Eye (tissue), 1 donor: ENCODE data around the gene PPFIA1.

Experiments
- DNase-seq: peaks from one replicate; pipeline ENCODE4 v3.0.0-alpha.2; 2015

Gene PPFIA1

DNA sequence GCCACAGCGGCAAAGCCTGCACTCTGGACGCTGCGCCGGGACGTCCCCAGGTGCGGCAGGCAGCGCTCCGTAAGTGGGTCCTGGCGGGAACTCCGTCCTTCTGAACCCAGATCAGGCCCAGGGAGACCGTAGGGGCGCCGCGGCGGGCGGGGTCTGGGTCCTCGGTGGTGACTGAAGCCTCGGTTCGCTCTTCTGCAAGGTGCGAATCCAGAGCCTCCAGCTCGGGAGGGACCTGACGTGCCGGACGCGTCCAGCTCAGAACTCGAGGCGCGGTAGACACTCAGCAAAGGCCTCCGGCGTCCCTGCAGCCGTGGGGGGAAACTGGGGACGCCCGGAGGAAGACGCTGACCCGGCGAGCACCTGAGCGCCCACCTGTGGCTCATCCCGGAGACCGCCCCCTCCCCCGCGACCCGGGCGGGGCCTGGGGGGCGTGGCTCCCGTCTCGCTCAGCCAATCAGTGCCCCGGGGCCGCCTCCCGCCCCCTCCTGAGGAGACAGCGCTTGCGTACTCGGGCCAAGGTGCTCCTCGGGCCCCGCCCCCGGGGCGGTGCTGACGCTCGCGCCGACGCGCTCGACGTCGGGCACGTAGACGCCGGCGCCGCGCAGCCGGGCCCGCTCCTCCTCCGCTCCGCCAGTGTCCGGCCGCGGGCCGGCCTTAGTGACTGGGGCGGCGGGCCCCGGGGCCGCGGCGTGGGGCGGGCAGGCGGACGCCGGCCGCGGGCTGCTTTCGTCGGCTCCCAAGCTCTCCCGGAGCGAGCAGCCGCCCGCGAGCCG, at the start of gene PPFIA1:
Gene PPFIA1 (plus strand): TSS at position 587 of the 773 bp plus-strand sequence. CDS start 1,483 bp downstream, outside the sequence.
- peak; percentile 97 for DNase-seq

- DNase-seq: no peak
Measured at GRCh38 chr11:70220920-70221319, 49.6 kb upstream of the PPFIA1 start.

DNA sequence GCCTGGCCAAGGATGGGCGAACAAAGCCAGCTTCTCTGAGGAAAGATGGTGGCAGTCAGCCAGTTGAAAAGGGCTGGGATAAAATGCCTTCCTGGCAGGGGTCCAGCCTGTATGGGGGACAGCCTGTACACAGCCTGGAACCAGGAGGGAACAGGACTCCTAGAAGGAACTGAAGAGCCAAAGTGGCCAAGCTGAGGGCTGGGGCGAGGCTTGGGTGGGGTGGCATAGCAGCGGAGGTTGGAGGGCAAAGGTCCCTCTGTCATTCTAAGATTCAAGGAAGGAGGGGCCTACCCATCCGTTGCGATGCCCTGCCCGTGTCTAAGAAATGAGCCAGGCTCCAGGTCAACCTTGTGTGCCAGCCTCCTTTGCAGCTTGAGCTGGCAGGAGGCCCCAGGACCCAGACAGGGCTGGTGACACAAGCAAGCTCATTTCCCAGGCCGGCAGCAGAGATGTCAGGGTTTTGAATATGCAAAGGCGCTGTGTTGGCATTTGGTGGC, 44.8 kb upstream of the PPFIA1 start:
- no peak for DNase-seq

- no peak for DNase-seq
Measured at GRCh38 chr11:70226183-70226582, 44.3 kb upstream of the PPFIA1 start.

DNA sequence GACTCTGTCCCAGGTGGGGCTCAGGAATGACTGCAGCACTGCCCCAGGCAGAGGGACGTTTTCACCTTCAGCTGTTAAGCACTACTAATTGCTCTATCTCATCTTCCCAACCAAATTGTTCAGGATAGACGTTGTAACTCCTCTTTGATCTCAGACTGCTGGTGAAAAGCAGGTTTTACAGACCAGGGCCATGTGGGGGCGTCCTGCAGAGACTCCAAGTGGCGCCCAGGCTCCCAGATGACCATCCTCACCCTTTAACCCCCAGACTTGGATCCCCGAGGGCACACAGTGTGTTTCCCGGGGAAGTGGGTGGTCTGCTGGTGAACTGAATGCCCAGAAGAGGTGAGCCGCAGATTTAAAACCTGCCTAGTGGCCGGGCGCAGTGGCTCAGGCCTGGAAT, 43.5 kb upstream of the PPFIA1 start:
- no peak for DNase-seq

DNA sequence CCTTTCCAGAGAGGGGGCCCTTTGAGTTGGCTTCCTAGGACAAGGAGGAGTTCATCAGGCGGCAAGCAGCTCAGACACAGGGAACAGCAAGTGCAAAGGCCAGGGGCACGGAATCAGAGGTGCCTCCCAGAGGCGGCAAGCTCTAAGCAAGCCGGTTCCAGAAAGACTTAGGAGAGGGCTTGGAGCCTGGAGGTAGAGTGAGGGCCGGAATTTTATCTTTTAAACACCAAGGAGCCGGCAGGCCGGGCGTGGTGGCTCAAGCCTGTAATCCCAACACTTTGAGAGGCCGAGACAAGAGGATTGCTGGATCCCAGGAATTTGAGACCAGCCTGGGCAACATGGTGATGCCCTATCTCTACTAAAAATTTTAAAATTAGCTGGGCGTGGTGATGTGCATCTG, 40.8 kb upstream of the PPFIA1 start:
- DNase-seq: no peak

- DNase-seq: no peak
Measured at GRCh38 chr11:70230151-70230839, 40.2 kb upstream of the PPFIA1 start.

- DNase-seq: no peak
Measured at GRCh38 chr11:70230840-70231710, 39.4 kb upstream of the PPFIA1 start.

DNA sequence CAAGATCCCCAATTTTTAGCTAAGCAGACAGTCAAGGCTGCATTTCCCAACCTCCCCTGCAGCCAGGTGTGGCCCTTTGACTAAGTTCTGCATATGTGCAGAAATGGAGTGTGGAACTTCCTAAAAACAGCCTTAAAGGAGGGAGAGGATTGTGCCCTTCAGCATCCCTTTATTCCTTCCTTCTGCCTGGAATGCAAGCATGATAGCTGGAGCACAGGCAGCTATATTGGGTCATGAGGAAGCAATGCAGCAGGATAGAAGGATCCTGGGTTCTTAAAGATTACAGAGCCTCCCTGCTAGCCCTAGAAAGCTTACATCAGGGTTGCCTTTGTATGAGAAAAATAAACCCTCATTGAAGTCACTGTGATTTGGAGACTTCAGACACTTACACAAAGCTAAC, 37.5 kb upstream of the PPFIA1 start:
- no peak for DNase-seq

DNA sequence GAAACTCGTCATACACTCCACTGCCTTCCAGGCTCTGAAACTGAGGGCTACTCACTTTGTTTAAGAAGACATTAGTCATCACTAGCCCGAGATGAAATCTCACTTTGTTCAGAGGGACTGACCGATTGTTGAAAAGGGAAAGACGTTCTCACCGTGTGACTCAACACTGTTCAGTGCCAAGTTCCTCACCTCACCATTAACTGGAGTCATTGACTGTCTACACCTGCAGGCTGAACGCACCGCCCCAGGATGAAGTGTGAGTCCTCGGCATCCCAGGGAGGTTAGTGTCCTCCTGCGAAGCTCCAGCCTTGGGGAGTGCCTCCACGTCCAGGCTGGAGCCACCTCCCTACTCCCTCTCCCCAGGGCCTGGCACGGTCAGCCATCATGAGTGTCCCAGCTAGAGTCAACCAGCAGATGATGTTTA, 37.0 kb upstream of the PPFIA1 start:
- no peak for DNase-seq

GRCh38 chr11:70233962-70234361, 36.5 kb upstream of the PPFIA1 start:
- no peak for DNase-seq

DNA sequence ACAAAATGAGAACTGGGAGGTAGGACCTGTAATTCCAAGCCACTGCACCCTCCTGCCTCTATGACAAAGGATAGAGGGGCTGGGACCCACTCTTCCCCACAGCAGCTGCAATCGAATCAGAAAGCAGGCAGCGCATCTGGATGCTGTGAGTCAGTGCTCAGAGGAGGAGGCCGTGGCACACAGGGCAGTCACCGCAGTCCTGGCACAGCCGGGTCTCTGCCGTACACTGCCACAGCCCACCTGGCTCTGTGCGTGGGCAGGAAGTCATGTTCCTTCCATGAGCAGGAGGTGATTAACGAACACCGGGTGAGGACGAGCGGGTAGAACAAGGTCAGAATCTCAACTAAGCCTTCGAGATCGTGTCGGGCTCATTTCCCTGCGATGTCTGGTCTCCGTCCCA, 30.2 kb upstream of the PPFIA1 start:
- no peak for DNase-seq

DNA sequence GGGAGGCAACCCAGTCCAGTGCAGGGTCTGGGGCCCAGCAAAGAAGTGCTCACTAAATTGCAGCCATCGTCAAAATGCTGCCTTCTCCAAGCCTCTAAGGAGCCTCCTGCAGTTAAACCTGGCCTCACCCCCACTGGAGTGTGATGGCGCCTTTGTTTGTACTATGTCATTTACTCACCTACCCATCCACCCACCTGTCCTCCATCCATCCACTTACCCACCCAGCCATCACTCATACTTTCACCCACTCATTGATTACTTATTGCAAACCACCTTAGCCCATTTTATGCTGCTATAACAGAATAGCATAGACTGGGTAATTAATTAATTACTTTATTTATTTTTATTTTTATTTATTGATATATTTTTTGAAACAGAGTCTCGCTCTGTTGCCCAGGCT, 28.8 kb upstream of the PPFIA1 start:
- no peak for DNase-seq

GRCh38 chr11:70242885-70243284, 27.6 kb upstream of the PPFIA1 start:
- DNase-seq: no peak

GRCh38 chr11:70243912-70244652, 26.4 kb upstream of the PPFIA1 start:
- no peak for DNase-seq

- no peak for DNase-seq
Measured at GRCh38 chr11:70244698-70245097, 25.8 kb upstream of the PPFIA1 start.

DNA sequence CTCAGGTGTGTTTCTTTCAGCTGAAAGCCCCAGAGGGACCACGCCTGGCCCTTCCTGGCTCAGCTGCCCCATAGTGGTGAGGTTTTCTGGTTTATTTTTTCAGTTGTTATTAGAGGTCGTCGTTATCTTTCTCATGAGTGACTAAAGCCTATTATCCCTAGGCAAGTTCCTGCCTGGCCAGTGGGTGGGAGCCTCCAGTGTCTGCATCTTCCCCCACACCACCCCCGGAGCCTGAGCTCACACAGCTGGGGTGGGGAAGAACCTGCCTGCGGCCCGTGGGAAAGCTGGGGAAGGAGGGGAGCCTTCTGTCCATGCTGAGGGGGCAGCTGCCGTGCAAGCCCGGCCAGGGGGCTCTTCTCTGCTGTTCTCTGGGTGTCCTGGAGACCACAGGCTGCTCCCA, 24.3 kb upstream of the PPFIA1 start:
- no peak for DNase-seq

DNA sequence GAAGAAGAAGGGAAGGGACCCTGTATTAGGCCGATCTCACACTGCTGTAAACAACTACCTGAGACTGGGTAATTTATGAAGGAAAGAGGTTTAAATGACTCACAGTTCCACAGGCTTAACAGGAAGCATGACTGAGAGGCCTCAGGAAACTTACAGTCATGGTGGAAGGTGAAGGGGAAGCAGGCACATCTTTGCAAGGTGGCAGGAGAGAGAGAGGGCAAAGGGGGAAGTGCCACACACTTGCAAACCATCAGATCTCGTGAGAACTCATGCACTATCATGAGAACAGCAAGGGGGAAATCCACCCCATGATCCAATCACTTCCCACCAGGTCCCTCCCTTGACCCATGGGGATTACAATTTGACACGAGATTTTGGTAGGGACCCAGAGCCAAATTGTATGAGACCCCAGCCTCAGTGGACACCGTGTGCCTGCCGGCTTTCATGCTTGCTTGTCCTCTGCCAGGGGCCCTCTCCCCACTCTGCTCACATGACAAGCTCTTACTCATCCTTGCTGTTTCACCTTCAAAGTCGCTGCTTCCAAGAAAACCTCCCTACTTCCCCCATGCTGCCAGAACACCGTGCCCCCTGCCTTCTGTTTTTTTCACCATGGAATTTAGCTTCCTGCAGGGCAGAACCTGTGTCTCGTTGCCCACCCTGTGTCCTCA, 23.3 kb upstream of the PPFIA1 start:
- no peak for DNase-seq

- no peak for DNase-seq
Measured at GRCh38 chr11:70247710-70248072, 22.8 kb upstream of the PPFIA1 start.

GRCh38 chr11:70250876-70251658, 19.4 kb upstream of the PPFIA1 start:
- no peak for DNase-seq

- no peak for DNase-seq
Measured at GRCh38 chr11:70251659-70252321, 18.7 kb upstream of the PPFIA1 start.
